ENCODE measurements around the gene MED16. TPM values are rescaled to one million over a fixed set of nuclear protein-coding genes. Genes with fewer than 3 reads are reported as not detected.
A peak's percentile ranks its signal among the peaks of the same experiment; 100 is the strongest.

Gene MED16
- total RNA-seq, 1 experiment from 2014 or later: 36.2 TPM

- DNase-seq: no peak
- H3K27me3 ChIP-seq (ENCODE audit: control insufficient read depth, insufficient read depth, low read length): no peaks in the 10 kb centered on the region
- no peaks in the 10 kb centered on the region; the same call in 1 of the 2 replicates for H3K36me3 ChIP-seq (replicated peaks; ENCODE audit: control insufficient read depth, insufficient read depth, low read length)
- H3K4me3 ChIP-seq (ENCODE audit: insufficient read depth, low read depth, low read length): no peak overlapping the region
Observed at GRCh38 chr19:904545-904944, 11.6 kb upstream of the MED16 start.

GRCh38 chr19:903266-903797 is 10.3 kb upstream of the MED16 start:
- Histone ChIP-seq H3K27me3 (ENCODE audit: control insufficient read depth, insufficient read depth, low read length) (no peaks in the 10 kb centered on the region), H3K36me3 (replicated peaks; ENCODE audit: control insufficient read depth, insufficient read depth, low read length) (no peaks in the 10 kb centered on the region; the same call in 1 of the 2 replicates), H3K4me3 (ENCODE audit: insufficient read depth, low read depth, low read length) (no peak overlapping the region)
- no peak for DNase-seq

GRCh38 chr19:902446-903226 is 9.6 kb upstream of the MED16 start:
- Histone ChIP-seq H3K36me3 (replicated peaks; ENCODE audit: control insufficient read depth, insufficient read depth, low read length) (no peaks in the 10 kb centered on the region; the same call in 1 of the 2 replicates), H3K27me3 (ENCODE audit: control insufficient read depth, insufficient read depth, low read length) (no peaks in the 10 kb centered on the region), H3K4me3 (ENCODE audit: insufficient read depth, low read depth, low read length) (no peak overlapping the region)
- no peak for DNase-seq

GRCh38 chr19:902093-902370 is 9.0 kb upstream of the MED16 start:
- Histone ChIP-seq H3K27me3 (ENCODE audit: control insufficient read depth, insufficient read depth, low read length) (no peaks in the 10 kb centered on the region), H3K36me3 (replicated peaks; ENCODE audit: control insufficient read depth, insufficient read depth, low read length) (no peaks in the 10 kb centered on the region; the same call in 1 of the 2 replicates), H3K4me3 (ENCODE audit: insufficient read depth, low read depth, low read length) (no peak overlapping the region)
- DNase-seq: no peak

GRCh38 chr19:901216-902092 is 8.5 kb upstream of the MED16 start:
- Histone ChIP-seq H3K36me3 (replicated peaks; ENCODE audit: control insufficient read depth, insufficient read depth, low read length) (no peaks in the 10 kb centered on the region; the same call in 1 of the 2 replicates), H3K27me3 (ENCODE audit: control insufficient read depth, insufficient read depth, low read length) (no peaks in the 10 kb centered on the region), H3K4me3 (ENCODE audit: insufficient read depth, low read depth, low read length) (no peak overlapping the region)
- DNase-seq: no peak

- DNase-seq: peak; percentile 99
- H3K36me3 ChIP-seq (replicated peaks; ENCODE audit: control insufficient read depth, insufficient read depth, low read length): no peaks in the 10 kb centered on the region; the same call in 1 of the 2 replicates
- H3K27me3 ChIP-seq (ENCODE audit: control insufficient read depth, insufficient read depth, low read length): no peaks in the 10 kb centered on the region
- H3K4me3 ChIP-seq (ENCODE audit: insufficient read depth, low read depth, low read length): no peak overlapping the region
Observed at GRCh38 chr19:900302-901111, 7.5 kb upstream of the MED16 start.

- no peaks in the 10 kb centered on the region for H3K27me3 ChIP-seq (ENCODE audit: control insufficient read depth, insufficient read depth, low read length)
- no peak overlapping the region for H3K4me3 ChIP-seq (ENCODE audit: insufficient read depth, low read depth, low read length)
- DNase-seq: no peak
- H3K36me3 ChIP-seq (replicated peaks; ENCODE audit: control insufficient read depth, insufficient read depth, low read length): no peaks in the 10 kb centered on the region; the same call in 1 of the 2 replicates
Observed at GRCh38 chr19:900043-900301, 7.0 kb upstream of the MED16 start.

GRCh38 chr19:899336-900042 is 6.5 kb upstream of the MED16 start:
- H3K4me3 ChIP-seq (ENCODE audit: insufficient read depth, low read depth, low read length): no peak overlapping the region
- no peaks in the 10 kb centered on the region for H3K27me3 ChIP-seq (ENCODE audit: control insufficient read depth, insufficient read depth, low read length)
- no peaks in the 10 kb centered on the region; the same call in 1 of the 2 replicates for H3K36me3 ChIP-seq (replicated peaks; ENCODE audit: control insufficient read depth, insufficient read depth, low read length)
- no peak for DNase-seq

GRCh38 chr19:898663-899062 is 5.7 kb upstream of the MED16 start:
- no peaks in the 10 kb centered on the region for H3K27me3 ChIP-seq (ENCODE audit: control insufficient read depth, insufficient read depth, low read length)
- peak; percentile 93 for DNase-seq
- no peak overlapping the region for H3K4me3 ChIP-seq (ENCODE audit: insufficient read depth, low read depth, low read length)
- H3K36me3 ChIP-seq (replicated peaks; ENCODE audit: control insufficient read depth, insufficient read depth, low read length): no peaks in the 10 kb centered on the region; the same call in 1 of the 2 replicates

- Histone ChIP-seq H3K4me3 (ENCODE audit: insufficient read depth, low read depth, low read length) (no peak overlapping the region), H3K36me3 (replicated peaks; ENCODE audit: control insufficient read depth, insufficient read depth, low read length) (no peaks in the 10 kb centered on the region; the same call in 1 of the 2 replicates), H3K27me3 (ENCODE audit: control insufficient read depth, insufficient read depth, low read length) (no peaks in the 10 kb centered on the region)
- peak; percentile 87 for DNase-seq
Observed at GRCh38 chr19:897442-898039, 4.6 kb upstream of the MED16 start.

- no peaks in the 10 kb centered on the region; the same call in 1 of the 2 replicates for H3K36me3 ChIP-seq (replicated peaks; ENCODE audit: control insufficient read depth, insufficient read depth, low read length)
- no peaks in the 10 kb centered on the region for H3K27me3 ChIP-seq (ENCODE audit: control insufficient read depth, insufficient read depth, low read length)
- no peak overlapping the region for H3K4me3 ChIP-seq (ENCODE audit: insufficient read depth, low read depth, low read length)
- DNase-seq: no peak
Observed at GRCh38 chr19:896999-897398, 4.0 kb upstream of the MED16 start.

GRCh38 chr19:896434-896833 is 3.4 kb upstream of the MED16 start:
- Histone ChIP-seq H3K27me3 (ENCODE audit: control insufficient read depth, insufficient read depth, low read length) (no peaks in the 10 kb centered on the region), H3K4me3 (ENCODE audit: insufficient read depth, low read depth, low read length) (no peak overlapping the region), H3K36me3 (replicated peaks; ENCODE audit: control insufficient read depth, insufficient read depth, low read length) (no peaks in the 10 kb centered on the region; the same call in 1 of the 2 replicates)
- no peak for DNase-seq

GRCh38 chr19:892243-892893 is 619 bp downstream of the MED16 start:
- H3K4me3 ChIP-seq (ENCODE audit: insufficient read depth, low read depth, low read length): peak overlapping the region; percentile 76
- peak; percentile 94 for DNase-seq
- peaks cover 2% of the 10 kb centered on the region for H3K36me3 ChIP-seq (replicated peaks; ENCODE audit: control insufficient read depth, insufficient read depth, low read length)
- H3K27me3 ChIP-seq (ENCODE audit: control insufficient read depth, insufficient read depth, low read length): no peaks in the 10 kb centered on the region

Measured in H7 (cell line).